HepG2 (cell line): Measurements from ENCODE around the gene DEPDC5. TPM values are rescaled to one million over a fixed set of nuclear protein-coding genes. Genes with fewer than 3 reads are reported as not detected.

Source experiments
- ARNT ChIP-seq: fragments of 450-650 bp; IDR thresholded peaks from 2 replicates; pipeline ENCODE4 v1.6.1; 2017
- BRD4 ChIP-seq: sonication (generic); formaldehyde crosslinking; IDR thresholded peaks from 2 replicates; pipeline ENCODE4 v1.4.0; 2020; ENCODE audit warnings: missing genetic modification reagents
- EHMT2 ChIP-seq: fragments of 200-600 bp; sonication (generic); IDR thresholded peaks from 2 replicates; pipeline ENCODE4 v1.7.0; 2017; ENCODE audit warnings: antibody characterized with exemption, low read depth, low read length, borderline replicate concordance
- MLX ChIP-seq: IDR thresholded peaks from 2 replicates; pipeline ENCODE4 v1.6.1; 2016
- MZF1 ChIP-seq: sonication (generic); formaldehyde crosslinking; IDR thresholded peaks from 2 replicates; pipeline ENCODE4 v1.8.1; 2023; ENCODE audit warnings: mild to moderate bottlenecking, missing genetic modification reagents, borderline replicate concordance
- NCOA5 ChIP-seq: sonication (generic); formaldehyde crosslinking; IDR thresholded peaks from 2 replicates; pipeline ENCODE4 v1.4.0; 2020; ENCODE audit warnings: missing genetic modification reagents
- NCOR1 ChIP-seq: fragments of 200-600 bp; sonication (generic); IDR thresholded peaks from 2 replicates; pipeline ENCODE4 v1.7.0; 2017; ENCODE audit warnings: antibody characterized with exemption, low read length, borderline replicate concordance
- NFIC ChIP-seq: IDR thresholded peaks from 2 replicates; pipeline ENCODE4 v1.6.1; 2012; ENCODE audit warnings: mild to moderate bottlenecking, low read length, inconsistent platforms
- STAT5B ChIP-seq: sonication (generic); formaldehyde crosslinking; IDR thresholded peaks from 2 replicates; pipeline ENCODE4 v1.4.0; 2020; ENCODE audit warnings: missing genetic modification reagents
- TFE3 ChIP-seq: IDR thresholded peaks from 2 replicates; pipeline ENCODE4 v1.6.1; 2016
- ZC3H4 ChIP-seq: sonication (generic); formaldehyde crosslinking; IDR thresholded peaks from 2 replicates; pipeline ENCODE4 v1.4.0; 2020; ENCODE audit warnings: missing genetic modification reagents, borderline replicate concordance
- ZHX1 ChIP-seq: sonication (generic); formaldehyde crosslinking; IDR thresholded peaks from 2 replicates; pipeline ENCODE4 v1.8.1; 2022; ENCODE audit warnings: low read depth, mild to moderate bottlenecking, missing genetic modification reagents
- ZNF232 ChIP-seq: sonication (generic); formaldehyde crosslinking; IDR thresholded peaks from 2 replicates; pipeline ENCODE4 v1.4.0; 2020; ENCODE audit warnings: missing genetic modification reagents, borderline replicate concordance
- ZNF235 ChIP-seq: sonication (generic); formaldehyde crosslinking; IDR thresholded peaks from 2 replicates; pipeline ENCODE4 v1.8.1; 2023; ENCODE audit warnings: mild to moderate bottlenecking, missing genetic modification reagents, borderline replicate concordance
- ZNF501 ChIP-seq: sonication (generic); formaldehyde crosslinking; IDR thresholded peaks from 2 replicates; pipeline ENCODE4 v1.5.1; 2020; ENCODE audit warnings: mild to moderate bottlenecking, moderate library complexity, missing genetic modification reagents
- ZNF589 ChIP-seq: sonication (generic); formaldehyde crosslinking; conservative IDR thresholded peaks from 2 replicates; pipeline ENCODE4 v1.8.0; 2022; ENCODE audit warnings: mild to moderate bottlenecking, moderate library complexity, missing genetic modification reagents
- ZNF761 ChIP-seq: sonication (generic); formaldehyde crosslinking; conservative IDR thresholded peaks from 2 replicates; pipeline ENCODE4 v1.4.0; 2020; ENCODE audit warnings: mild to moderate bottlenecking, missing genetic modification reagents
- ZSCAN12 ChIP-seq: sonication (generic); formaldehyde crosslinking; IDR thresholded peaks from 2 replicates; pipeline ENCODE4 v1.9.0; 2021; ENCODE audit warnings: mild to moderate bottlenecking, missing genetic modification reagents
- ZSCAN9 ChIP-seq: IDR thresholded peaks from 2 replicates; pipeline ENCODE4 v1.6.1; 2016; ENCODE audit warnings: borderline replicate concordance
- polyA plus RNA-seq, 8 experiments: library from polyadenylated mRNA; depleted of rRNA in 3 of 8; stranded (reverse) in 7 of 8; unstranded in 1 of 8; fragments of >200 nt; fragmentation: Illumina TruSeq in 4 of 8; extraction: Trizol in 4 of 8; gene quantifications; 2 replicates each; pipeline versions ENCODE4 v1.2.1 to v1.2.3, GENCODE V29; 2011 to 2016; ENCODE audit warnings: low read depth in 4 of 8, missing spikeins in 1 of 8, mixed read lengths in 1 of 8; ENCODE audit not compliant: insufficient read depth in 1 of 8
- total RNA-seq, 5 experiments: library from RNA; depleted of rRNA; stranded (reverse); fragments of >200 nt; fragmentation: Illumina TruSeq; extraction: Trizol; gene quantifications; 2 replicates each; pipeline ENCODE4 v1.2.3, GENCODE V29; 2016; ENCODE audit warnings: low read depth in 1 of 5
- TF ChIP-seq, protein P1 (sequence below), 2 experiments: sonication (generic) in 1 of 2; formaldehyde crosslinking in 1 of 2; IDR thresholded peaks; 2 replicates each; pipeline versions ENCODE4 v1.5.1 to v1.6.1; 2011 to 2020; ENCODE audit warnings: borderline replicate concordance in 1 of 2, low read depth in 1 of 2, low read length in 1 of 2, mild to moderate bottlenecking in 1 of 2, missing genetic modification reagents in 1 of 2, moderate library complexity in 1 of 2
- TF ChIP-seq, protein P2 (sequence below): sonication (generic); formaldehyde crosslinking; conservative IDR thresholded peaks from 2 replicates; pipeline ENCODE4 v1.8.0; 2022; ENCODE audit warnings: missing genetic modification reagents

DEPDC5 gene
- total and polyA plus RNA-seq, 2 of the 13 experiments (the other 11 are each of a cell fraction or from before 2014, with no cell fraction given) = 9.8 to 12.4 TPM

DNA sequence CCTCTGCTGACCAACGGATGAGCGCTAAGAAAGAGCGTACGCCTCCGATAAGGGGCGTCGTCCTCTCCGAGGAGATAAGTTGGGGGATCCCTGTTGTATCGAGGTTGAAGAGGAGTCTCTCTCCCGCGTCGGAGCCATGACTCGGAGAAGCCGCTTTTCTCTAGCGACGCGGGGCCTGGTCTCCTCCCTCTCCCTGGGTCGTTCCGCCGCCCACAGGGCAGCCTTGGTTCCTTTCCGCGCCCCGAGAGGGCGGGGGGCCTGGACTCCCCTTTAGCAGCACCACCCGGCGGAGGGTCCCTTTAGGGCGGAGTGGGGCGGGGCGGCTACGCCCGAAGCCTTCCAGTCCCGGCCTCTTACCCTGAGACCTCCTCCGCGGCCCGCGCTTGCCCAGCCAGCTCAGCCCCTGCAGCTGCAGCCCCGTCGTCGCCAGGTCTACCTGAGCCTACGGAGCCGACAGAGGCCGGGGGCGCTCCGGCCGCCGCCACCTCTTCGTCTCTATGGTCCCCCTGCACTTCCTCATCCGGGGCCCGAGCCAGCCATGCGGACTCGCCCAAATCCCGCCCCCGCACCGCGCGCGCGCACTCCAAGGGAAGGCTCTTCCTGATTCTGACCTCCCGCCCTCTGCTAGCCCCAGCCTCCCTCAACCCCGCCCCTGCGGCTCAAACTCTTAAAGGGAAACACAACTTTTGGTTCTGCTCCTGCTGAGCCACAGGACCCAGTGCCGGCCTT, 4.0 kb upstream of the DEPDC5 start, which contains the start of gene PRR14L (continued):
- no peak for TF ChIP-seq ZHX1 (CRISPR knock-in tag)
- TF ChIP-seq ZSCAN12 (CRISPR knock-in tag) = no peak; the same call in 1 of the 2 replicates
- TF ChIP-seq ZNF589 = no peak
- TF ChIP-seq, protein P1, sequence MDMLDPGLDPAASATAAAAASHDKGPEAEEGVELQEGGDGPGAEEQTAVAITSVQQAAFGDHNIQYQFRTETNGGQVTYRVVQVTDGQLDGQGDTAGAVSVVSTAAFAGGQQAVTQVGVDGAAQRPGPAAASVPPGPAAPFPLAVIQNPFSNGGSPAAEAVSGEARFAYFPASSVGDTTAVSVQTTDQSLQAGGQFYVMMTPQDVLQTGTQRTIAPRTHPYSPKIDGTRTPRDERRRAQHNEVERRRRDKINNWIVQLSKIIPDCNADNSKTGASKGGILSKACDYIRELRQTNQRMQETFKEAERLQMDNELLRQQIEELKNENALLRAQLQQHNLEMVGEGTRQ (IDR thresholded peaks at IDR 0.05; ENCODE audit: low read depth, low read length) = no peak
- TF ChIP-seq, protein P1 (CRISPR knock-in tag; IDR thresholded peaks at IDR 0.05; ENCODE audit: borderline replicate concordance) = no peak
- TF ChIP-seq TFE3 (CRISPR knock-in tag) = no peak
- TF ChIP-seq STAT5B = peak; percentile 20; the same call in 1 of the 2 replicates
- peak; percentile 48; the same call in 1 of the 2 replicates for TF ChIP-seq NCOR1
- TF ChIP-seq ARNT = no peak
- TF ChIP-seq MZF1 = no peak
- TF ChIP-seq NCOA5 (CRISPR knock-in tag) = no peak
- TF ChIP-seq NFIC = no peak
- TF ChIP-seq ZC3H4 (CRISPR knock-in tag) = no peak
- TF ChIP-seq ZSCAN9 (CRISPR knock-in tag) = peak; percentile 32; the same call in 1 of the 2 replicates
- no peak for TF ChIP-seq EHMT2
- TF ChIP-seq ZNF501 (CRISPR knock-in tag) = peak; percentile 90
- TF ChIP-seq BRD4 = peak; percentile 66; the same call in 1 of the 2 replicates
- TF ChIP-seq MLX (CRISPR knock-in tag) = no peak
- peak; percentile 33; the same call in 1 of the 2 replicates for TF ChIP-seq ZNF232 (CRISPR knock-in tag)
- no peak for TF ChIP-seq ZNF761 (CRISPR knock-in tag)
- TF ChIP-seq, protein P2, sequence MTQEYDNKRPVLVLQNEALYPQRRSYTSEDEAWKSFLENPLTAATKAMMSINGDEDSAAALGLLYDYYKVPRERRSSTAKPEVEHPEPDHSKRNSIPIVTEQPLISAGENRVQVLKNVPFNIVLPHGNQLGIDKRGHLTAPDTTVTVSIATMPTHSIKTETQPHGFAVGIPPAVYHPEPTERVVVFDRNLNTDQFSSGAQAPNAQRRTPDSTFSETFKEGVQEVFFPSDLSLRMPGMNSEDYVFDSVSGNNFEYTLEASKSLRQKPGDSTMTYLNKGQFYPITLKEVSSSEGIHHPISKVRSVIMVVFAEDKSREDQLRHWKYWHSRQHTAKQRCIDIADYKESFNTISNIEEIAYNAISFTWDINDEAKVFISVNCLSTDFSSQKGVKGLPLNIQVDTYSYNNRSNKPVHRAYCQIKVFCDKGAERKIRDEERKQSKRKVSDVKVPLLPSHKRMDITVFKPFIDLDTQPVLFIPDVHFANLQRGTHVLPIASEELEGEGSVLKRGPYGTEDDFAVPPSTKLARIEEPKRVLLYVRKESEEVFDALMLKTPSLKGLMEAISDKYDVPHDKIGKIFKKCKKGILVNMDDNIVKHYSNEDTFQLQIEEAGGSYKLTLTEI (CRISPR knock-in tag) = no peak
- no peak for TF ChIP-seq ZNF235 (CRISPR knock-in tag)
